ENCODE measurements around the gene TMEM119. TPM values are rescaled to one million over a fixed set of nuclear protein-coding genes. Genes with fewer than 3 reads are reported as not detected.
A peak's percentile ranks its signal among the peaks of the same experiment; 100 is the strongest.

The TMEM119 gene
- total and polyA plus RNA-seq, 12 donors = 0.57 to 6.9 (median 2.0) TPM

DNA sequence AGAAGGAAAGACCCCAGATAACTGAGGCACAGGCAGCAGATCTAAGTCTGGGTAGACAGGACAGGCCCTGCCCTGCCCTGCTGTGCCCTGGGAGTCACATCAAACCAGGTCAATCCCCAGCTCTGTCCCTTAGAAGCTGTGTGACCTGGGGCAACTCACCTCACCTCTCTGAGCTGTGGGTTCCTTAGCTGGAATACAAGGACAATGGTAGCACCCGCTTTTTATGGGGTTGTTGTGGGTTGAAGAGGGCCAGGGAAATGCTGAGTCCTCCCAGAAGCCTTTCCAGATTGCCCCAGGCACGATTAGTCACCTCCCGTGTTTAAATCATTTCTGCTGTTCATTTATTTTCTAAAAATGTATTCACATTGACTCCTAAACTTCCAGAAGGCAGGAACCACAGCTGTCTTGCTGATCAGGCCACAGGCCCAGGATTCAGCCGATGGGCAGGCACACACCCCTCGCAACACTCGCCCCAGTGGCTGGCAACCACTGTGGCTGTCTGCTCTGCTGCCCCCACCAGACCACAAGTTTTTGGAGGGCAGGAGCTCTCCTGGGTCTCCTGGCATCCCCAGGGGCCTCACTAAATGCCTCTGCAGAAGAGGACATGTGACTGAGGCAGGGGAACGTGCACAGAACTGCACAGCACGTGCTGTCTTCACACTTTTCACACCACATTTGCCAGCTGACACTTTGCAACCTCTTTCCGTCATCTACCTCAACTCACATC is 32.8 kb upstream of the TMEM119 start:
- 69 to 77% methylated on average over 9 of the region's 9 CpGs for WGBS, 2 donors
- H3K4me3 ChIP-seq = peak overlapping the region in 1 of 10 donors; percentile 65
- H3K9me3 ChIP-seq = no peaks in the 10 kb centered on the region
- H3K27me3 ChIP-seq = no peaks in the 10 kb centered on the region
- H3K4me1 ChIP-seq = peaks cover 0 to 75% (median 10%) of the 10 kb centered on the region in 9 donors
- no peak for DNase-seq
- TF ChIP-seq, protein P1, sequence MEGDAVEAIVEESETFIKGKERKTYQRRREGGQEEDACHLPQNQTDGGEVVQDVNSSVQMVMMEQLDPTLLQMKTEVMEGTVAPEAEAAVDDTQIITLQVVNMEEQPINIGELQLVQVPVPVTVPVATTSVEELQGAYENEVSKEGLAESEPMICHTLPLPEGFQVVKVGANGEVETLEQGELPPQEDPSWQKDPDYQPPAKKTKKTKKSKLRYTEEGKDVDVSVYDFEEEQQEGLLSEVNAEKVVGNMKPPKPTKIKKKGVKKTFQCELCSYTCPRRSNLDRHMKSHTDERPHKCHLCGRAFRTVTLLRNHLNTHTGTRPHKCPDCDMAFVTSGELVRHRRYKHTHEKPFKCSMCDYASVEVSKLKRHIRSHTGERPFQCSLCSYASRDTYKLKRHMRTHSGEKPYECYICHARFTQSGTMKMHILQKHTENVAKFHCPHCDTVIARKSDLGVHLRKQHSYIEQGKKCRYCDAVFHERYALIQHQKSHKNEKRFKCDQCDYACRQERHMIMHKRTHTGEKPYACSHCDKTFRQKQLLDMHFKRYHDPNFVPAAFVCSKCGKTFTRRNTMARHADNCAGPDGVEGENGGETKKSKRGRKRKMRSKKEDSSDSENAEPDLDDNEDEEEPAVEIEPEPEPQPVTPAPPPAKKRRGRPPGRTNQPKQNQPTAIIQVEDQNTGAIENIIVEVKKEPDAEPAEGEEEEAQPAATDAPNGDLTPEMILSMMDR (IDR thresholded peaks at IDR 0.05) = no peak
- intact Hi-C loops (cut with DNase I) = no loop called here
- H3K36me3 ChIP-seq = peaks cover 0 to 20% (median 0%) of the 10 kb centered on the region in 9 donors
- peak overlapping the region in 5 of 10 donors; percentile 5 to 93 (median 12) for H3K27ac ChIP-seq
- no peak for ATAC-seq

DNA sequence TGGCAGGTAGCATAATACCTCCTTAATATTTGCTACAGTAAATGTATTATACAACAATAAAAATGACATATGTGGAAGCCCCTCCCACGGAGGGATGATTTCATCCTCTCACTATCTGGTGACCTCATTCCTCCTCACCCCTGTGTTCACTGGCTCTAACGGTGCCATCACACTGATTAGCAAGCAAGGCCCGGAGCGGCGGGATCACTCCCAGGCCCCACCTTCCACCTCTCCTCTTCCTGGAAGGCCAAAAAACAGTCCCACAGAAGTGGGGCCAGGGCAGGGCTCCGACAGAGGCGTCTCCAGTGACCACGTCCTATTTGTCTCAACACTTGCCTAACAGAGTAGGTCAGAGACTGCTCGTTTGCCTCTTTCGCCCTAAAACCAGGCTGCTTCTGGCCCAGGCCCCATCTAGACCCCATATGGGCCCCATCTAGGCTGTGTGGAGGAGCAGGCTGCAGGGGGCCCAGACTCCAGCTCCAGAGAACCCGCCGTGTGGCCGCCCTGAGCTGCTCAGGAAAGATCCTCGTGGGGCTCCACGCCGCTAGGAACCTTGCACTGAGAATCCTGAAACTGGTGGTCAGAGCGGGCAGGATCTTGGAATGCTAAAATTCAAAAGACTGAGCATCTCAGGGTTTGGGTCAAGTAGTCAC is 32.1 kb upstream of the TMEM119 start:
- Histone ChIP-seq H3K4me1 (peaks cover 0 to 69% (median 10%) of the 10 kb centered on the region in 9 donors), H3K27me3 (no peaks in the 10 kb centered on the region), H3K27ac (peak overlapping the region in 5 of 10 donors; percentile 5 to 93 (median 12)), H3K36me3 (peaks cover 0 to 22% (median 0%) of the 10 kb centered on the region in 9 donors), H3K9me3 (no peaks in the 10 kb centered on the region), H3K4me3 (peak overlapping the region in 1 of 10 donors; percentile 65)
- TF ChIP-seq, protein P1 (IDR thresholded peaks at IDR 0.05) = no peak
- 59 to 63% methylated on average over 17 of the region's 17 CpGs for WGBS, 2 donors
- intact Hi-C loops (cut with DNase I) = no loop called here
- ATAC-seq = peak in 7 of 8 donors; percentile 11 to 66 (median 52)
- no peak for DNase-seq

DNA sequence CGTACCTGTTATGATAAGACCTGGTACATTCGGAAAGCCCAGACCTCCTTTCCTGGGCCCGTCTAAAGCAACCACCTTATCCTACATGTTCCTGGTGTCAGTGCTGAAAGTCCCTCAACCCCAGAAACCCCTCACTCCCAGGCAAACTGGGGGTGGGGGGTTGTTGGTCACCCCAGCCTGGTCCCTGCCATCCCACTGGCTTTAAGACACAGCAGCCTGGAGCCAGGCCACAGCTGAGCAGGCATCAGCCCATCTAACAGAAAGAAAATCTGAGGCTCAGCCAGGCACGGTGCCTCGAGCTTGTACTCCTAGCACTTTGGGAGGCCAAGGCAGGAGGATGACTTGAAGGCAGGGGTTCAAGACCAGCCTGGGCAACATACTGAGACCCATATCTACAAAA is 31.3 kb upstream of the TMEM119 start:
- H3K4me1 ChIP-seq = peaks cover 0 to 61% (median 7%) of the 10 kb centered on the region in 9 donors
- H3K4me3 ChIP-seq = peak overlapping the region in 1 of 10 donors; percentile 65
- no peaks in the 10 kb centered on the region for H3K27me3 ChIP-seq
- TF ChIP-seq, protein P1 (IDR thresholded peaks at IDR 0.05) = no peak
- intact Hi-C loops (cut with DNase I) = no loop called here
- peak overlapping the region in 3 of 10 donors; percentile 12 to 93 (median 37) for H3K27ac ChIP-seq
- H3K36me3 ChIP-seq = peaks cover 0 to 24% (median 0%) of the 10 kb centered on the region in 9 donors
- WGBS, 2 donors = 90 to 95% methylated on average over 5 of the region's 5 CpGs
- no peaks in the 10 kb centered on the region for H3K9me3 ChIP-seq
- no peak for ATAC-seq
- DNase-seq = no peak

GRCh38 chr12:108627134-108627920 is 29.4 kb upstream of the TMEM119 start:
- peaks cover 0 to 69% (median 14%) of the 10 kb centered on the region in 9 donors for H3K4me1 ChIP-seq
- TF ChIP-seq, protein P1 (IDR thresholded peaks at IDR 0.05) = no peak
- no peaks in the 10 kb centered on the region for H3K27me3 ChIP-seq
- H3K27ac ChIP-seq = peak overlapping the region in 1 of 10 donors; percentile 93
- DNase-seq (no peak), ATAC-seq (no peak)
- no peak overlapping the region for H3K4me3 ChIP-seq
- 94% methylated on average over 8 of the region's 8 CpGs for WGBS, 2 donors
- peaks cover 0 to 42% (median 0%) of the 10 kb centered on the region in 9 donors for H3K36me3 ChIP-seq
- no peaks in the 10 kb centered on the region for H3K9me3 ChIP-seq
- intact Hi-C loops (cut with DNase I) = no loop called here
